Osteocyte (in vitro differentiated cells): ENCODE data around the gene KRTAP20-1. TPM values are rescaled to one million over a fixed set of nuclear protein-coding genes. Genes with fewer than 3 reads are reported as not detected.

ENCODE experiments used
- DNase-seq: peaks from one replicate; pipeline ENCODE4 v3.0.0; 2021; ENCODE audit warnings: mixed read lengths; ENCODE audit not compliant: unreplicated experiment; ENCODE audit errors: extremely low spot score
- H3K27ac Mint-ChIP-seq: one replicate; pipeline ENCODE4 v1.8.0; 2021; ENCODE audit warnings: mild to moderate bottlenecking, mixed read lengths; ENCODE audit not compliant: unreplicated experiment
- H3K27me3 Mint-ChIP-seq: one replicate; pipeline ENCODE4 v1.8.0; 2021; ENCODE audit warnings: mixed read lengths; ENCODE audit not compliant: unreplicated experiment
- H3K36me3 Mint-ChIP-seq: one replicate; pipeline ENCODE4 v1.8.0; 2021; ENCODE audit warnings: mixed read lengths; ENCODE audit not compliant: unreplicated experiment
- H3K4me1 Mint-ChIP-seq: one replicate; pipeline ENCODE4 v1.8.0; 2021; ENCODE audit warnings: mixed read lengths; ENCODE audit not compliant: unreplicated experiment
- H3K4me3 Mint-ChIP-seq: one replicate; pipeline ENCODE4 v1.8.0; 2021; ENCODE audit warnings: mild to moderate bottlenecking, moderate library complexity, mixed read lengths; ENCODE audit not compliant: unreplicated experiment
- H3K9me3 Mint-ChIP-seq: one replicate; pipeline ENCODE4 v1.8.0; 2021; ENCODE audit warnings: mixed read lengths; ENCODE audit not compliant: unreplicated experiment
- total RNA-seq: library from RNA; stranded (reverse); gene quantifications from 2 replicates; pipeline ENCODE4 v1.2.1, GENCODE V29; 2021
- TF ChIP-seq, protein P1 (sequence below): fragments of 200-600 bp; sonication (generic); IDR thresholded peaks from 2 replicates; pipeline ENCODE4 v1.5.0; 2021; ENCODE audit warnings: antibody characterized with exemption, mild to moderate bottlenecking, moderate library complexity

KRTAP20-1 gene
- total RNA-seq, 1 donor from 2014 or later: not detected

DNA sequence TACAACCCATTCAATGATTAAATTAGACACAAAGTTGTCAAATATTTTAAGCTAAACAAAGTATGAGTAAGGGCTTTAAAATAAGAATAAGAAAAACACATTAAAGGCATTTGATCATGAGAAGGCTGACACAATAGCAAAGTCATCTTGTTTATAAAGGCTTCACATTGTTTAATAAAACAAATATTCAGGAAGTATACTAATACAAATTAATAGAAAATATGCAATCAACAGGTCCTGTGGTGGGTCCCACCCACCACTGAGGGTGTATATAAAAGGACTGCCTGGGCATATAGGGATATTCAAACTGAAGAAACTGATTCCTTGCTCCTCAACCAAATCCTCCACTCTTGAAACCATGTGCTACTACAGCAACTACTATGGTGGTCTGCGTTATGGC is 18.7 kb downstream of the KRTAP20-1 start, which contains the start of gene KRTAP20-2:
TSS of gene KRTAP20-2 (plus strand) at position 301 of the 400 bp plus-strand sequence. CDS start at position 359, 58 bp downstream.
- H3K27me3 Mint-ChIP-seq: no peaks in the 10 kb centered on the region
- H3K9me3 Mint-ChIP-seq: peaks cover 10% of the 10 kb centered on the region
- H3K4me1 Mint-ChIP-seq: no peaks in the 10 kb centered on the region
- H3K36me3 Mint-ChIP-seq: no peaks in the 10 kb centered on the region
- TF ChIP-seq, protein P1, sequence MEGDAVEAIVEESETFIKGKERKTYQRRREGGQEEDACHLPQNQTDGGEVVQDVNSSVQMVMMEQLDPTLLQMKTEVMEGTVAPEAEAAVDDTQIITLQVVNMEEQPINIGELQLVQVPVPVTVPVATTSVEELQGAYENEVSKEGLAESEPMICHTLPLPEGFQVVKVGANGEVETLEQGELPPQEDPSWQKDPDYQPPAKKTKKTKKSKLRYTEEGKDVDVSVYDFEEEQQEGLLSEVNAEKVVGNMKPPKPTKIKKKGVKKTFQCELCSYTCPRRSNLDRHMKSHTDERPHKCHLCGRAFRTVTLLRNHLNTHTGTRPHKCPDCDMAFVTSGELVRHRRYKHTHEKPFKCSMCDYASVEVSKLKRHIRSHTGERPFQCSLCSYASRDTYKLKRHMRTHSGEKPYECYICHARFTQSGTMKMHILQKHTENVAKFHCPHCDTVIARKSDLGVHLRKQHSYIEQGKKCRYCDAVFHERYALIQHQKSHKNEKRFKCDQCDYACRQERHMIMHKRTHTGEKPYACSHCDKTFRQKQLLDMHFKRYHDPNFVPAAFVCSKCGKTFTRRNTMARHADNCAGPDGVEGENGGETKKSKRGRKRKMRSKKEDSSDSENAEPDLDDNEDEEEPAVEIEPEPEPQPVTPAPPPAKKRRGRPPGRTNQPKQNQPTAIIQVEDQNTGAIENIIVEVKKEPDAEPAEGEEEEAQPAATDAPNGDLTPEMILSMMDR: no peak
- no peak for DNase-seq
- H3K27ac Mint-ChIP-seq: no peak within 1 kb of the TSS
- H3K4me3 Mint-ChIP-seq: no peak within 1 kb of the TSS

DNA sequence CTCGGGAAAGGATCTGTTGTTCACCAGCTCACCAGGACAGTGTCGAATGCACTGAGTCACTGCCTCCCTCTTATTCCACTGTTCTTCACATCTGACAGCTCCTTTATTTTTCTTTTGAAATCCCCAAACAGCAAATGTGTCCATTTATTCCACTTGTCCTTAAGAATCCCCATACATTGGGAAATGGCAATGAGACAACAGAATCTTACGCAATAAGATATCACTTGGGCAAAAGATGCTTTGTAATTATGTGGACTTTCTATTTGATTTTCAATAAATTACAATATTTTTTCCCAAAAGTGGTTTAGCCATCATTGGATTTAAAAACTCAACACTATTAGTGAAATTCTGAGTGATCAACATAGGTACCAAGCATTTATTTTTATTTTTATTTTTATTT is 22.5 kb downstream of the KRTAP20-1 start:
- Mint-ChIP-seq H3K4me3 (no peak overlapping the region), H3K27me3 (no peaks in the 10 kb centered on the region), H3K36me3 (no peaks in the 10 kb centered on the region), H3K27ac (no peak overlapping the region), H3K4me1 (no peaks in the 10 kb centered on the region), H3K9me3 (peaks cover 9% of the 10 kb centered on the region)
- DNase-seq: no peak
- TF ChIP-seq, protein P1: no peak

DNA sequence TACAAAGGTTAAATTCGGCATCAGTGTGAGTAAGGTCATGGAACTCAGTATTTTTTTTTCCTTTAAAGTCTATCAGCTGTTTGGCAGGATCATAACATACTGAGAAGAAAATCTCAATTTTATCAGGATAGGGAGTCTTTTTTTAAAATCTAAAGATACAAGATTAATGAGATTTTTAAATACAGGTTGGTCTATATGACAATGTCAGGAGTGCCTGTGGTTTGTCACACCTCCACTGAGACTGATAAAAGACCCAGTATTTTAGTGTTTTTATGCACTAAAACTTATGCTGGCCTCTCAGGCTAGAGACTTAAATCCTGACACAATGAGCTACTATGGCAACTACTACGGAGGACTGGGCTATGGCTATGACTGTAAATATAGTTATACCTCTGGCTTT is 26.3 kb downstream of the KRTAP20-1 start, which contains the start of gene KRTAP20-3:
TSS of gene KRTAP20-3 (plus strand) at position 301 of the 400 bp plus-strand sequence.
- Mint-ChIP-seq H3K27me3 (no peaks in the 10 kb centered on the region), H3K36me3 (no peaks in the 10 kb centered on the region), H3K4me3 (no peak within 1 kb of the TSS), H3K9me3 (peaks cover 12% of the 10 kb centered on the region), H3K4me1 (no peaks in the 10 kb centered on the region), H3K27ac (no peak within 1 kb of the TSS)
- TF ChIP-seq, protein P1: no peak
- DNase-seq: no peak

DNA sequence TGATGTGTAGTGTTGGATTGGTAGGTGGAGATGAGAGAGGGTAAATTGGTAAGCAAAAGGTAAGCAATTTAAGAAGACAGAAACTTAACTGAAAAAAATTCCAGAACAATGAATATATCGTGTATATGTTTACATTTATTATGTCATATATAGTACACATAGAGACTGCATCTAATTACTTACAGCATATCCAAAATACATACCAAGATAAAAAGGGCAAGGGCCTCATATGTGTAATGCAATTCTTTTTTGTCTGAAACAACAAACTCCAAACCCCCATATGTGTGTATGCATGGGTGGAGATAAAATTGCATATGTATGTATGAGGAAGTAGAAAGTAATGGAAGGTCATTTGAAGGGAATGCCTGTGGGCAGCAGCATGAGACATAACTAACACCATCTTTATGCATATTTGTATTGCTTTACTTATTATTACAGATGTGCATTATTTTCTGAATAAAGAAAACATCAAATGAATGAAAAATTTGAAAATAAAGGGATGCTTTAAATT is 30.7 kb downstream of the KRTAP20-1 start:
- H3K36me3 Mint-ChIP-seq: no peaks in the 10 kb centered on the region
- DNase-seq: no peak
- TF ChIP-seq, protein P1: no peak
- H3K27me3 Mint-ChIP-seq: no peaks in the 10 kb centered on the region
- H3K4me3 Mint-ChIP-seq: no peak overlapping the region
- H3K4me1 Mint-ChIP-seq: no peaks in the 10 kb centered on the region
- peaks cover 7% of the 10 kb centered on the region for H3K9me3 Mint-ChIP-seq
- H3K27ac Mint-ChIP-seq: no peak overlapping the region

DNA sequence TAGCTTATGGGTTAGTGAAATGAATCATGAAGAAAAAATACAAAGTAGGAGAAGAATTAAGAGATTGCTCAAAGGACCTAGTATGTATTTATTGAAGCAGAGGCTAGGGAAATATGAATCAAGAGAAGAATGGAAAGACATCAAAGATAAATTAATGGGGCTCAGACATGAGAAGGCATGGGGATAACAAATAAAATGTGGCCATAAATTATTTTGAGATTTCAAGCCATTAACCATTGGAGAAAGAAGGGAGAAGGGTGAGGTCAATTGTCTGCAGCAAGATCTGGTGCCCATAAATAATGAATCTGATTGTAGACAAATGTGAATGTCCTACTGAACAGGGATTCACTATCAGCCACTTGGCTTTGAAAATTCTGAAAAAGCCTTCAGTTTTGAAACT is 36.7 kb downstream of the KRTAP20-1 start:
- no peaks in the 10 kb centered on the region for H3K36me3 Mint-ChIP-seq
- TF ChIP-seq, protein P1: no peak
- H3K4me3 Mint-ChIP-seq: no peak overlapping the region
- H3K9me3 Mint-ChIP-seq: peaks cover 7% of the 10 kb centered on the region
- DNase-seq: no peak
- no peaks in the 10 kb centered on the region for H3K4me1 Mint-ChIP-seq
- no peak overlapping the region for H3K27ac Mint-ChIP-seq
- H3K27me3 Mint-ChIP-seq: no peaks in the 10 kb centered on the region

Other genes starting within 250 kb of the KRTAP20-1 start
- not detected in 2 replicates for gene KRTAP13-2, start 244.2 kb upstream of the KRTAP20-1 start, total RNA-seq
- gene KRTAP13-1, start 220.4 kb upstream of the KRTAP20-1 start, total RNA-seq: not detected in 2 replicates
- not detected in 2 replicates for gene KRTAP13-3, start 190.5 kb upstream of the KRTAP20-1 start, total RNA-seq
- not detected in 2 replicates for gene KRTAP13-4, start 186.2 kb upstream of the KRTAP20-1 start, total RNA-seq
- not detected in 2 replicates for gene KRTAP15-1, start 176.2 kb upstream of the KRTAP20-1 start, total RNA-seq
- not detected in 2 replicates for gene KRTAP19-1, start 136.1 kb upstream of the KRTAP20-1 start, total RNA-seq
- not detected in 2 replicates for gene KRTAP19-2, start 129.0 kb upstream of the KRTAP20-1 start, total RNA-seq
- gene KRTAP19-3, start 124.4 kb upstream of the KRTAP20-1 start, total RNA-seq: not detected in 2 replicates
- not detected in 2 replicates for gene KRTAP19-4, start 119.3 kb upstream of the KRTAP20-1 start, total RNA-seq
- not detected in 2 replicates for gene KRTAP19-5, start 114.3 kb upstream of the KRTAP20-1 start, total RNA-seq
- not detected in 2 replicates for gene KRTAP19-6, start 74.6 kb upstream of the KRTAP20-1 start, total RNA-seq
- gene KRTAP19-7, start 55.1 kb upstream of the KRTAP20-1 start, total RNA-seq: not detected in 2 replicates
- not detected in 2 replicates for gene KRTAP22-2, start 26.0 kb upstream of the KRTAP20-1 start, total RNA-seq
- not detected in 2 replicates for gene KRTAP6-3, start 24.0 kb upstream of the KRTAP20-1 start, total RNA-seq
- gene KRTAP6-2, start 17.5 kb upstream of the KRTAP20-1 start, total RNA-seq: not detected in 2 replicates
- not detected in 2 replicates for gene KRTAP22-1, start 15.3 kb upstream of the KRTAP20-1 start, total RNA-seq
- not detected in 2 replicates for gene KRTAP6-1, start 2.5 kb upstream of the KRTAP20-1 start, total RNA-seq
- gene KRTAP20-4, start 4.2 kb downstream of the KRTAP20-1 start, total RNA-seq: not detected in 2 replicates
- not detected in 2 replicates for gene KRTAP20-2, start 18.8 kb downstream of the KRTAP20-1 start, total RNA-seq
- gene KRTAP20-3, start 26.4 kb downstream of the KRTAP20-1 start, total RNA-seq: not detected in 2 replicates
- not detected in 2 replicates for gene KRTAP21-3, start 102.4 kb downstream of the KRTAP20-1 start, total RNA-seq
- gene KRTAP21-2, start 130.8 kb downstream of the KRTAP20-1 start, total RNA-seq: not detected in 2 replicates
- not detected in 2 replicates for gene KRTAP21-1, start 139.0 kb downstream of the KRTAP20-1 start, total RNA-seq
- gene KRTAP8-1, start 196.8 kb downstream of the KRTAP20-1 start, total RNA-seq: not detected in 2 replicates
- not detected in 2 replicates for gene KRTAP7-1, start 213.3 kb downstream of the KRTAP20-1 start, total RNA-seq